GM23338 (cell line): Measurements from ENCODE around the gene PLD2. TPM values are rescaled to one million over a fixed set of nuclear protein-coding genes. Genes with fewer than 3 reads are reported as not detected.

Experiments used
- ATAC-seq: fragments of 200-7000 bp; cut with Tn5 transposase; 3 replicates; pipeline ENCODE4 v1.9.1; 2020
- DNase-seq: peaks from one replicate; pipeline ENCODE4 v3.0.0-alpha.2; 2015; ENCODE audit warnings: low spot score
- H2AFZ ChIP-seq: fragments of 200-600 bp; sonication (generic); 2 replicates; pipeline ENCODE4 v1.8.0; 2016; ENCODE audit warnings: antibody characterized with exemption, mild to moderate bottlenecking, moderate library complexity
- H3F3A ChIP-seq: fragments of 200-600 bp; sonication (generic); replicated peaks from 2 replicates; pipeline ENCODE4 v1.8.0; 2017; ENCODE audit warnings: antibody characterized with exemption, mixed run types, low read depth
- H3K27ac ChIP-seq: fragments of 200-600 bp; sonication (generic); 2 replicates; pipeline ENCODE4 v1.6.1; 2016; ENCODE audit warnings: low read depth
- H3K27me3 ChIP-seq: fragments of 200-600 bp; sonication (generic); 2 replicates; pipeline ENCODE4 v1.8.0; 2016; ENCODE audit warnings: mild to moderate bottlenecking, mixed run types, moderate library complexity; ENCODE audit not compliant: insufficient read depth
- H3K36me3 ChIP-seq: fragments of 200-600 bp; sonication (generic); 2 replicates; pipeline ENCODE4 v1.8.0; 2016; ENCODE audit warnings: mild to moderate bottlenecking; ENCODE audit not compliant: insufficient read depth
- H3K4me1 ChIP-seq: fragments of 200-600 bp; sonication (generic); 2 replicates; pipeline ENCODE4 v1.8.0; 2016; ENCODE audit warnings: mild to moderate bottlenecking, moderate library complexity; ENCODE audit not compliant: insufficient read depth
- H3K4me2 ChIP-seq: fragments of 200-600 bp; sonication (generic); 2 replicates; pipeline ENCODE4 v1.7.1; 2017; ENCODE audit warnings: mixed run types
- H3K4me3 ChIP-seq: fragments of 200-600 bp; sonication (generic); 2 replicates; pipeline ENCODE4 v1.6.1; 2016; ENCODE audit warnings: mixed run types
- H3K79me2 ChIP-seq: fragments of 200-600 bp; sonication (generic); replicated peaks from 2 replicates; pipeline ENCODE4 v1.8.0; 2017; ENCODE audit warnings: mild to moderate bottlenecking; ENCODE audit not compliant: insufficient read depth
- H3K9me2 ChIP-seq: fragments of 200-600 bp; sonication (generic); 2 replicates; pipeline ENCODE4 v1.8.0; 2017; ENCODE audit not compliant: insufficient read depth
- H4K20me1 ChIP-seq: fragments of 200-600 bp; sonication (generic); replicated peaks from 2 replicates; pipeline ENCODE4 v1.8.0; 2017; ENCODE audit warnings: mild to moderate bottlenecking; ENCODE audit not compliant: insufficient read depth
- H3K27ac Mint-ChIP-seq: 2 replicates; pipeline ENCODE4 v1.8.0; 2020; ENCODE audit warnings: inconsistent platforms, mild to moderate bottlenecking, moderate library complexity, mixed read lengths
- H3K27me3 Mint-ChIP-seq: 3 replicates; pipeline ENCODE4 v1.8.0; 2022; ENCODE audit warnings: low read depth, mild to moderate bottlenecking, moderate library complexity, mixed read lengths, inconsistent platforms; ENCODE audit not compliant: insufficient read depth, poor library complexity
- H3K36me3 Mint-ChIP-seq: 3 replicates; pipeline ENCODE4 v1.8.0; 2021; ENCODE audit warnings: low read depth, mild to moderate bottlenecking, inconsistent platforms, moderate library complexity, mixed read lengths
- H3K4me1 Mint-ChIP-seq: 3 replicates; pipeline ENCODE4 v1.8.0; 2020; ENCODE audit warnings: mild to moderate bottlenecking, inconsistent platforms, mixed read lengths
- H3K4me3 Mint-ChIP-seq: 3 replicates; pipeline ENCODE4 v1.8.0; 2021; ENCODE audit warnings: moderate library complexity, mild to moderate bottlenecking, inconsistent platforms, mixed read lengths
- H3K9me3 Mint-ChIP-seq: 3 replicates; pipeline ENCODE4 v1.8.0; 2020; ENCODE audit warnings: moderate library complexity, mild to moderate bottlenecking, inconsistent platforms, mixed read lengths
- CREB1 ChIP-seq: fragments of 250-450 bp; sonication (Bioruptor Pico); IDR thresholded peaks from 2 replicates; pipeline ENCODE4 v1.5.0; 2020; ENCODE audit warnings: low read depth, mild to moderate bottlenecking, moderate library complexity
- CTCF ChIP-seq, 2 experiments: fragments of 200-600 bp in 1 of 2; sonication (generic) in 1 of 2; conservative IDR thresholded peaks; 2 replicates each; pipeline versions ENCODE4 v1.5.1 to v1.6.1; 2016 to 2017; ENCODE audit warnings: antibody characterized with exemption in 2 of 2, low read depth in 2 of 2, mild to moderate bottlenecking in 2 of 2, moderate library complexity in 1 of 2
- ETS1 ChIP-seq: IDR thresholded peaks from 2 replicates; pipeline ENCODE4 v1.6.1; 2016; ENCODE audit warnings: antibody characterized with exemption
- EZH2 ChIP-seq: fragments of 200-600 bp; sonication (generic); IDR thresholded peaks from one replicate; pipeline ENCODE4 v1.8.0; 2017; ENCODE audit warnings: antibody characterized with exemption, mild to moderate bottlenecking, low read depth; ENCODE audit not compliant: unreplicated experiment
- EZH2phosphoT487 ChIP-seq: fragments of 200-600 bp; sonication (generic); IDR thresholded peaks from one replicate; pipeline ENCODE4 v1.8.1; 2018; ENCODE audit warnings: antibody characterized with exemption; ENCODE audit not compliant: unreplicated experiment
- JUNB ChIP-seq: IDR thresholded peaks from one replicate; pipeline ENCODE4 v1.6.1; 2016; ENCODE audit warnings: antibody characterized with exemption; ENCODE audit not compliant: unreplicated experiment
- NANOG ChIP-seq: IDR thresholded peaks from 2 replicates; pipeline ENCODE4 v1.6.1; 2016; ENCODE audit warnings: antibody characterized with exemption, borderline replicate concordance
- POLR2AphosphoS5 ChIP-seq: IDR thresholded peaks from 2 replicates; pipeline ENCODE4 v1.6.1; 2016; ENCODE audit warnings: antibody characterized with exemption, low read depth
- REST ChIP-seq: IDR thresholded peaks from one replicate; pipeline ENCODE4 v1.6.1; 2018; ENCODE audit warnings: antibody characterized with exemption; ENCODE audit not compliant: unreplicated experiment
- STAT1 ChIP-seq: IDR thresholded peaks from one replicate; pipeline ENCODE4 v1.6.1; 2016; ENCODE audit warnings: antibody characterized with exemption; ENCODE audit not compliant: unreplicated experiment
- ZNF114 ChIP-seq: fragments of 250-450 bp; sonication (Bioruptor Pico); IDR thresholded peaks from 2 replicates; pipeline ENCODE4 v1.5.0; 2020; ENCODE audit warnings: mild to moderate bottlenecking, moderate library complexity
- ZNF331 ChIP-seq: fragments of 250-450 bp; sonication (Bioruptor Pico); IDR thresholded peaks from 2 replicates; pipeline ENCODE4 v1.5.0; 2020; ENCODE audit warnings: low read depth, mild to moderate bottlenecking, moderate library complexity
- ZNF462 ChIP-seq: fragments of 250-450 bp; sonication (Bioruptor Pico); IDR thresholded peaks from 2 replicates; pipeline ENCODE4 v1.5.0; 2020; ENCODE audit warnings: mild to moderate bottlenecking, moderate library complexity
- polyA plus RNA-seq: library from polyadenylated mRNA; unstranded; fragments of >200 nt; fragmentation: Nextera tagmentation; extraction: Ambion mirVana; gene quantifications from 2 replicates; pipeline ENCODE4 v1.2.1, GENCODE V29; 2016
- total RNA-seq: library from RNA; depleted of rRNA; stranded (reverse); fragments of >200 nt; shearing (Covaris generic); gene quantifications from 2 replicates; pipeline ENCODE4 v1.2.3, GENCODE V29; 2014

PLD2 gene
- total and polyA plus RNA-seq, 2 experiments from 2014 or later = 20.2 to 55.9 TPM

GRCh38 chr17:4766723-4767122 is 40.2 kb upstream of the PLD2 start:
- Mint-ChIP-seq H3K27me3 (peaks cover 3% of the 10 kb centered on the region), H3K27ac (no peak overlapping the region), H3K4me1 (no peaks in the 10 kb centered on the region), H3K9me3 (no peaks in the 10 kb centered on the region), H3K36me3 (no peaks in the 10 kb centered on the region), H3K4me3 (no peak overlapping the region)
- no peaks in the 10 kb centered on the region for H4K20me1 ChIP-seq
- H3K27ac ChIP-seq = no peak overlapping the region
- no peaks in the 10 kb centered on the region for H3K79me2 ChIP-seq
- H3K27me3 ChIP-seq = no peaks in the 10 kb centered on the region
- H3F3A ChIP-seq = 0 out of 2 replicates have a peak, but pooled peaks cover 2% of the 10 kb centered on the region
- no peak for DNase-seq
- no peak for ATAC-seq
- TF ChIP-seq CTCF (conservative IDR thresholded peaks at IDR 0.05; ENCODE audit: low read depth in 2 of 2) (no peak), REST (no peak), POLR2AphosphoS5 (no peak), ZNF114 (CRISPR knock-in tag) (no peak), EZH2phosphoT487 (no peak), ZNF462 (no peak), CREB1 (no peak), ZNF331 (CRISPR knock-in tag) (no peak), ETS1 (no peak), EZH2 (no peak), JUNB (no peak), NANOG (no peak), STAT1 (no peak)
- no peak overlapping the region for H2AFZ ChIP-seq
- H3K9me2 ChIP-seq = no peaks in the 10 kb centered on the region
- no peak overlapping the region for H3K4me2 ChIP-seq
- H3K4me1 ChIP-seq = no peaks in the 10 kb centered on the region
- no peaks in the 10 kb centered on the region for H3K36me3 ChIP-seq
- no peak overlapping the region for H3K4me3 ChIP-seq
